Esophagus squamous epithelium (tissue), 5 donors: ENCODE results near the gene C3orf70. TPM values are rescaled to one million over a fixed set of nuclear protein-coding genes. Genes with fewer than 3 reads are reported as not detected.

Experiments used
- DNase-seq: peaks from one replicate; lab custom pipeline; 2025; lab: John Stamatoyannopoulos, UW
- H3K27ac ChIP-seq, 4 donors: fragments of 200-600 bp; sonication (generic); one replicate each; pipeline ENCODE4 v1.5.1; 2016 to 2019; ENCODE audit warnings: mild to moderate bottlenecking in 1 of 4
- H3K27me3 ChIP-seq, 4 donors: fragments of 200-600 bp; sonication (generic); 1 replicate in 3 of 4; 2 replicates in 1 of 4; pipeline versions ENCODE4 v1.5.1 to v1.6.0; 2017 to 2021; ENCODE audit warnings: antibody characterized with exemption in 1 of 4
- H3K36me3 ChIP-seq, 3 donors: fragments of 200-600 bp; sonication (generic); one replicate each; pipeline ENCODE4 v1.5.1; 2016 to 2019
- H3K4me1 ChIP-seq, 3 donors: fragments of 200-600 bp; sonication (generic); one replicate each; pipeline ENCODE4 v1.5.1; 2017 to 2019
- H3K4me3 ChIP-seq, 4 donors: fragments of 200-600 bp; sonication (generic); 1 replicate in 3 of 4; 2 replicates in 1 of 4; pipeline ENCODE4 v1.5.1; 2016 to 2019; ENCODE audit warnings: mild to moderate bottlenecking in 2 of 4, moderate library complexity in 1 of 4
- H3K9me3 ChIP-seq, 3 donors: fragments of 200-600 bp; sonication (generic); one replicate each; pipeline ENCODE4 v1.5.1; 2016 to 2019
- CTCF ChIP-seq, 6 experiments: fragments of 450-650 bp in 4 of 6; fragments of 200-600 bp in 2 of 6; sonication (generic) in 2 of 6; IDR thresholded peaks; one replicate each; pipeline ENCODE4 v1.5.1; 2016 to 2019; ENCODE audit warnings: antibody characterized with exemption in 6 of 6, mild to moderate bottlenecking in 4 of 6, moderate library complexity in 4 of 6
- POLR2A ChIP-seq, 4 donors: fragments of 450-650 bp; IDR thresholded peaks; one replicate each; pipeline ENCODE4 v1.6.1; 2017; ENCODE audit warnings: antibody characterized with exemption in 4 of 4, mild to moderate bottlenecking in 4 of 4, moderate library complexity in 3 of 4
- WGBS, 2 donors: methylation state at CpG; one replicate each; pipeline ENCODE4 v1.1.5; 2018; 5-methylcytosine and 5-hydroxymethylcytosine counted together
- intact Hi-C: fragments of 100-400 bp; cut with DNase I; formaldehyde crosslinking; loops from one replicate; pipeline ENCODE4 v1.15.0; 2022
- total RNA-seq, 4 donors: library from RNA; depleted of rRNA; stranded (reverse); fragments of >200 nt; gene quantifications; one replicate each; pipeline ENCODE4 v1.1.0, GENCODE V29; 2016
- donor health status: DM: yes; HTN: yes; CAD: no.

C3orf70 gene
- total RNA-seq, 4 donors from 2014 or later, result 0.57 to 8.6 (median 1.3) TPM

GRCh38 chr3:185041540-185041939 lies 111.3 kb downstream of the C3orf70 start:
- 96 to 100% methylated on average over 2 to 4 of the region's 4 CpGs for WGBS, 2 donors
- peaks cover 0 to 4% (median 0%) of the 10 kb centered on the region in 3 donors for H3K4me1 ChIP-seq
- no peak overlapping the region for H3K4me3 ChIP-seq
- TF ChIP-seq POLR2A (IDR thresholded peaks at IDR 0.05) (no peak), CTCF (IDR thresholded peaks at IDR 0.05) (no peak)
- intact Hi-C loops, result no loop called here
- H3K27ac ChIP-seq, result no peak overlapping the region
- H3K36me3 ChIP-seq, result peaks cover 0 to 4% (median 0%) of the 10 kb centered on the region in 3 donors
- no peaks in the 10 kb centered on the region for H3K27me3 ChIP-seq
- no peaks in the 10 kb centered on the region for H3K9me3 ChIP-seq
- DNase-seq, result no peak

- no peak for DNase-seq
- peaks cover 0 to 4% (median 0%) of the 10 kb centered on the region in 3 donors for H3K36me3 ChIP-seq
- TF ChIP-seq CTCF (IDR thresholded peaks at IDR 0.05), result no peak
- TF ChIP-seq POLR2A (IDR thresholded peaks at IDR 0.05), result no peak
- no peak overlapping the region for H3K4me3 ChIP-seq
- intact Hi-C loops, result no loop called here
- H3K27me3 ChIP-seq, result no peaks in the 10 kb centered on the region
- no peak overlapping the region for H3K27ac ChIP-seq
- 100% methylated on average over 1 of the region's 1 CpG for WGBS, 2 donors
- H3K4me1 ChIP-seq, result no peaks in the 10 kb centered on the region
- H3K9me3 ChIP-seq, result no peaks in the 10 kb centered on the region
Observed at GRCh38 chr3:185040425-185040824, 112.4 kb downstream of the C3orf70 start.

- TF ChIP-seq POLR2A (IDR thresholded peaks at IDR 0.05), result no peak
- no peak for TF ChIP-seq CTCF (IDR thresholded peaks at IDR 0.05)
- no peaks in the 10 kb centered on the region for H3K4me1 ChIP-seq
- no peak for DNase-seq
- H3K4me3 ChIP-seq, result no peak overlapping the region
- no peaks in the 10 kb centered on the region for H3K9me3 ChIP-seq
- 93 to 100% methylated on average over 1 of the region's 1 CpG for WGBS, 2 donors
- H3K27me3 ChIP-seq, result no peaks in the 10 kb centered on the region
- H3K36me3 ChIP-seq, result peaks cover 0 to 19% (median 0%) of the 10 kb centered on the region in 3 donors
- H3K27ac ChIP-seq, result no peak overlapping the region
- intact Hi-C loops, result no loop called here
Observed at GRCh38 chr3:185037801-185038200, 115.1 kb downstream of the C3orf70 start.

- intact Hi-C loops, result no loop called here
- DNase-seq, result no peak
- Histone ChIP-seq H3K4me3 (no peak overlapping the region), H3K27me3 (no peaks in the 10 kb centered on the region), H3K27ac (no peak overlapping the region), H3K4me1 (no peaks in the 10 kb centered on the region), H3K9me3 (no peaks in the 10 kb centered on the region), H3K36me3 (peaks cover 0 to 61% (median 0%) of the 10 kb centered on the region in 3 donors)
- 82 to 93% methylated on average over 3 of the region's 3 CpGs for WGBS, 2 donors
- no peak for TF ChIP-seq CTCF (IDR thresholded peaks at IDR 0.05)
- TF ChIP-seq POLR2A (IDR thresholded peaks at IDR 0.05), result no peak
Observed at GRCh38 chr3:185030951-185031350, 121.9 kb downstream of the C3orf70 start.

GRCh38 chr3:185030399-185030798 lies 122.5 kb downstream of the C3orf70 start:
- TF ChIP-seq CTCF (IDR thresholded peaks at IDR 0.05) (no peak), POLR2A (IDR thresholded peaks at IDR 0.05) (no peak)
- DNase-seq, result no peak
- peaks cover 0 to 64% (median 0%) of the 10 kb centered on the region in 3 donors for H3K36me3 ChIP-seq
- no peak overlapping the region for H3K27ac ChIP-seq
- H3K27me3 ChIP-seq, result no peaks in the 10 kb centered on the region
- H3K4me1 ChIP-seq, result no peaks in the 10 kb centered on the region
- H3K4me3 ChIP-seq, result no peak overlapping the region
- no peaks in the 10 kb centered on the region for H3K9me3 ChIP-seq
- intact Hi-C loops, result no loop called here
- WGBS, 2 donors, result 93 to 96% methylated on average over 3 of the region's 3 CpGs
